ENCODE data around the gene GTF2A1.

GTF2A1 gene

DNA sequence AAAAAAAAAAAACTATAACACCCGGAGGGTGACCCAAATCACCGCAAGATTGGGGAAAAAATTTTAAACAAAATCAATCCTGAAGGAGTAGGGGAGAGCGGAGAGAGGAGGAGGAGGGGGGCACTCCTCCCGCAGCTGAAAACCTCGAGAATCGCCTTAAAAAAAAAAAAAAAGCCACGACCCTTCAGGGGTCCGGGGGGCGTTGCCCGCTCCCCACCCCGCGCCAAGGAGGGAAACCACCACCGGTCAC, 254 bp downstream of the GTF2A1 start:
- TF ChIP-seq, protein P1, sequence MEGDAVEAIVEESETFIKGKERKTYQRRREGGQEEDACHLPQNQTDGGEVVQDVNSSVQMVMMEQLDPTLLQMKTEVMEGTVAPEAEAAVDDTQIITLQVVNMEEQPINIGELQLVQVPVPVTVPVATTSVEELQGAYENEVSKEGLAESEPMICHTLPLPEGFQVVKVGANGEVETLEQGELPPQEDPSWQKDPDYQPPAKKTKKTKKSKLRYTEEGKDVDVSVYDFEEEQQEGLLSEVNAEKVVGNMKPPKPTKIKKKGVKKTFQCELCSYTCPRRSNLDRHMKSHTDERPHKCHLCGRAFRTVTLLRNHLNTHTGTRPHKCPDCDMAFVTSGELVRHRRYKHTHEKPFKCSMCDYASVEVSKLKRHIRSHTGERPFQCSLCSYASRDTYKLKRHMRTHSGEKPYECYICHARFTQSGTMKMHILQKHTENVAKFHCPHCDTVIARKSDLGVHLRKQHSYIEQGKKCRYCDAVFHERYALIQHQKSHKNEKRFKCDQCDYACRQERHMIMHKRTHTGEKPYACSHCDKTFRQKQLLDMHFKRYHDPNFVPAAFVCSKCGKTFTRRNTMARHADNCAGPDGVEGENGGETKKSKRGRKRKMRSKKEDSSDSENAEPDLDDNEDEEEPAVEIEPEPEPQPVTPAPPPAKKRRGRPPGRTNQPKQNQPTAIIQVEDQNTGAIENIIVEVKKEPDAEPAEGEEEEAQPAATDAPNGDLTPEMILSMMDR (IDR thresholded peaks at IDR 0.05; ENCODE audit: low read depth, low read length): no peak
- peak overlapping the region; percentile 78 to 80 for H3K4me3 ChIP-seq (replicated peaks in 1 of 2; ENCODE audit: low read depth in 2 of 2, low read length in 2 of 2)
- no peak for DNase-seq (ENCODE audit: low read depth in 2 of 2)

DNA sequence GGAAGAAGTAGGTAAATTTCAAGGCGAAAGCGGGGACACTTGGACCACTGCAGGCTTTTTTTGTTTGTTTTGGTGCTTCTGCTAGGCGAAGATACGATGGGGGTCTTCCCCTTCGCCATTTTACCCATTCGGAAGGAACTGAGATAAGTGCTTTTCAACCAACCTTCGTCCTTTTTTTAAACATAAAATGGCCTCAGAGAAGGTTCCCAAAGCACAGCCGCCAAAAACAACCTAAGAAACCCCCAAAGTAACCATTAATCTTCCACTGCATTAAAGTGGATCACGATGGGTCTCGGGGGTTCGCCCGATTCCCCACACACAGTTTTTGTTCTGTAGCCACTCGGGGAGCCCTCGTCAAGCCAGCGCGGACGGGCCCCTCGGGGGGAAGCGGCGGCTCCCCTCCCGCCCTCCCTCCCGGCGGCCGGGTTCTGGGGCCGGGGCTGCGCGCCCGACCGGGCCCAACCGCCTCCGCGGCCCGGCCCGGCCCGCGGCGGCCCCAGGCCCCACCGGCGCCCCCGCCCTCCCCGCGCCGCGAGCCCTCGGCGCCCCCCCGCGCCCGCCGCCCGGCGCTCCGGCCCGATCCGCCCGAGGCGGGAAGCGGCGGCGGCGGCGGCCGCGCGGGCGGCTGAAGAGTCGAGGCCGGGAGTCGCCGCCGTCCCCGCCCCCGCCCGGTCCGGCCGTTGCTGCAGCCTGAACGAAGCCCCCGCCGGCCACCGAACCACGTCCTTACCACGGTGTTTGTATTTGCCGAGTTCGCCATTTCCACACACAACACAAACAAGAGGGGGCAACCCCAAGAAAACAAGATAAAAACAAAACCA, 790 bp downstream of the GTF2A1 start:
- DNase-seq (ENCODE audit: low read depth in 2 of 2): peak; percentile 24 to 40
- TF ChIP-seq, protein P1 (IDR thresholded peaks at IDR 0.05; ENCODE audit: low read depth, low read length): no peak
- H3K4me3 ChIP-seq (replicated peaks in 1 of 2; ENCODE audit: low read depth in 2 of 2, low read length in 2 of 2): peak overlapping the region; percentile 78 to 80

DNA sequence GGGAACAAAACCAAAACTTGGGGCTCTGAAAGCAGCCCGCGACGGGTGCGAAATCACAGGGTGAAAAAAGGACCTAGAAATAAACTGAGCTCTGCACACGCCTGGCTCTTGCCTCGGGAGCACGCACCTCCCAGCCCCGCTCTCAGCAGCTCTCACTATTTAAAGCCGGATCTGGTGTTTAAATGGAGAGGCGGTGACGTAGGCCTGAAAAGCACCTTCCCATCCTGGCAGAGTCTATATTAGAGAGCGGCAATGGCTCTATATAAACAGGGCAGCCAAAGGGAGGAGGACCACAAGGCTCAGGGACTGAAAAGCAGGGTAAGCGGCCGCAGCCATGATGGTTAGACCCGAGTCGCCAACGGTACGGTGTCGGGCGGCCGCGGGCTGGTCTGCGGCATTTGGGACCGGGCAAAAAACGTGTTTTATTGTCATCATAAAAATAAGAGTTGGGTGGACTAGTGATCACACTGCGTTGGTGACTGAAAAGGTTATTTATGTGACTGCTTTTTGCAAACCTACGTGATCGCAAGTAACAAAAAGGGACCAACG, 1.5 kb downstream of the GTF2A1 start:
- peak; percentile 99 for DNase-seq (ENCODE audit: low read depth in 2 of 2)
- TF ChIP-seq, protein P1 (IDR thresholded peaks at IDR 0.05; ENCODE audit: low read depth, low read length): no peak
- peak overlapping the region; percentile 68 to 78 for H3K4me3 ChIP-seq (replicated peaks in 1 of 2; ENCODE audit: low read depth in 2 of 2, low read length in 2 of 2)

DNA sequence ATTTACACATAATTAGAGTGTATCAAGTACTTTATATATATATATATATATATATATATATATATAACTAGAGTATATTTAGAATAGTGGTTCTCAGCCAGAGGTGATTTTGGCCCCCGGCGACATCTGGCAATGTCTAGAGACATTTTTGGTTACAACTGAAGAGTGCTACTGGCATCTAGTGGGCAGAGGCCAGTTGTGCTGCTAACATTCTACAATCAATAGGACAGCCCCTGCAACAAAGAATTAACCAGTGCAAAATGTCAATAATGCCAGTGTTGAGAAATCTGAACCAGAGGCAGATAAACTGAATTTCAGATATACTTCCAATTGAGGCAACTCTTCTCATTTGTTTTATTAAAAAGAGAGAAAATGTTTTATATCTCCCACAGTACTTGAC, 8.9 kb downstream of the GTF2A1 start:
- TF ChIP-seq, protein P1 (IDR thresholded peaks at IDR 0.05; ENCODE audit: low read depth, low read length): peak; percentile 40
- no peak overlapping the region for H3K4me3 ChIP-seq (replicated peaks in 1 of 2; ENCODE audit: low read depth in 2 of 2, low read length in 2 of 2)
- DNase-seq (ENCODE audit: low read depth in 2 of 2): peak; percentile 38 to 40

DNA sequence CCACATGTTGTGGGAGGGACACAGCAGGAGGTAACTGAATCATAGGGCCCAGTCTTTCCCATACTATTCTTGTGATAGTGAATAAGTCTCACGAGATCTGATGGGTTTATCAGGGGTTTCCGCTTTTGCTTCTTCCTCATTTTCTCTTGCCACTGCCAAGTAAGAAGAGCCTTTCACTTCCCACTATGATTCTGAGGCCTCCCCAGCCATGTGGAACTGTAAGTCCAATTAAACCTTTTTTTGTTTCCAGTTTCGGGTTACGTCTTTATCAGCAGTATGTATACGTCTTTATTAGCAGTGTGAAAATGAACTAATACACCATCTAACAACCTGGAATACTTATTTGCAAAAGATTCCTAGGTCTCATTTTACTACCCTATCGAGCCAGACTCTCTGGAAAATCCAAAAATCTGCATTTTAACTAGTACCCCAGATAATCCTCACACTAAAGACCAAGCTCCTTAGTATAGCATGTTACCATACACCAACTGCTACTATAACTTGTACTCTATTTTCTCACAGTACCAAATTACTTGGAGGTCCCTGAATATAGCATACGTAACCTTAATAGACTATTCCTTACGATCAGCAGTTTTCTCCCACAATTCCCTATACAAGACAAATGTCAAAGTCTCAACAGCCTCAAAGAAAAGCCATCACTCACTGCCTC, 11.5 kb downstream of the GTF2A1 start:
- no peak for DNase-seq (ENCODE audit: low read depth in 2 of 2)
- no peak overlapping the region for H3K4me3 ChIP-seq (replicated peaks in 1 of 2; ENCODE audit: low read depth in 2 of 2, low read length in 2 of 2)
- TF ChIP-seq, protein P1 (IDR thresholded peaks at IDR 0.05; ENCODE audit: low read depth, low read length): no peak

DNA sequence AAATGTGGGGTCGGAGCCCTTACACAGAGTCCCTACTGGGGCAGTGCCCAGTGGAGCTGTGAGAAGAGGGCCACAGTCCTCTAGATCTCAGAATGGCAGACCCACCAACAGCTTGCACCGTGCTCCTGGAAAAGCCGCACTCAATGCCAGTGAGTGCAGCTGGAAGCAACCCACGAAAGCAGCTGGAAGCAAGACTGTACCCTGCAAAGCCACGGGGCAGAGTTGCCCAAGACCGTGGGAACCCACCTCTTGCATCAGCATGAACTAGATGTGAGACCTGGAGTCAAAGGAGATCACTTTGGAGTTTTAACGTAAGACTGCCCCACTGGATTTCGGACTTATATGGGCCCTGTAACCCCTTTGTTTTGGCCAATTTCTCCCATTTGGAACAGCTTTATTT, 12.3 kb downstream of the GTF2A1 start:
- no peak overlapping the region for H3K4me3 ChIP-seq (replicated peaks in 1 of 2; ENCODE audit: low read depth in 2 of 2, low read length in 2 of 2)
- TF ChIP-seq, protein P1 (IDR thresholded peaks at IDR 0.05; ENCODE audit: low read depth, low read length): no peak
- no peak for DNase-seq (ENCODE audit: low read depth in 2 of 2)
